ENCODE measurements around the gene IDUA.

IDUA gene

GRCh38 chr4:1001561-1002130 is 14.8 kb downstream of the IDUA start:
- no peak for DNase-seq

GRCh38 chr4:1002131-1002630 is 15.3 kb downstream of the IDUA start:
- DNase-seq, result no peak

GRCh38 chr4:1002631-1003251 is 15.9 kb downstream of the IDUA start:
- DNase-seq, result no peak

GRCh38 chr4:1003271-1004070 is 16.6 kb downstream of the IDUA start:
- DNase-seq, result no peak

- no peak for DNase-seq
Measured at GRCh38 chr4:1004071-1004418, 17.2 kb downstream of the IDUA start.

- no peak for DNase-seq
Measured at GRCh38 chr4:1004557-1005485, 18.0 kb downstream of the IDUA start.

GRCh38 chr4:1006856-1007255 is 20.0 kb downstream of the IDUA start:
- no peak for DNase-seq

- DNase-seq, result no peak
Measured at GRCh38 chr4:1008840-1009541, 22.1 kb downstream of the IDUA start.

GRCh38 chr4:1009542-1010394 is 22.9 kb downstream of the IDUA start:
- no peak for DNase-seq

GRCh38 chr4:1010395-1011021 is 23.7 kb downstream of the IDUA start:
- no peak for DNase-seq

- peak; percentile 57 for DNase-seq
Measured at GRCh38 chr4:1011022-1011665, 24.3 kb downstream of the IDUA start, which contains the start of gene FGFRL1. FGFRL1 (plus strand) TSS chr4:1011626; CDS start chr4:1012486, 860 bp downstream.

GRCh38 chr4:1011666-1012033 is 24.8 kb downstream of the IDUA start:
- DNase-seq, result no peak

- no peak for DNase-seq
Measured at GRCh38 chr4:1012034-1012739, 25.3 kb downstream of the IDUA start.

GRCh38 chr4:1013225-1014073 is 26.6 kb downstream of the IDUA start:
- no peak for DNase-seq

- DNase-seq, result no peak
Measured at GRCh38 chr4:1014291-1015167, 27.7 kb downstream of the IDUA start.

- no peak for DNase-seq
Measured at GRCh38 chr4:1015179-1015578, 28.3 kb downstream of the IDUA start.

- DNase-seq, result no peak
Measured at GRCh38 chr4:1015746-1016145, 28.9 kb downstream of the IDUA start.

- no peak for DNase-seq
Measured at GRCh38 chr4:1017211-1017610, 30.4 kb downstream of the IDUA start.
